ENCODE measurements around the gene DDX27. TPM values are rescaled to one million over a fixed set of nuclear protein-coding genes. Genes with fewer than 3 reads are reported as not detected.

Gene DDX27
- total and polyA plus RNA-seq, 2 of the 13 experiments (the other 11 are each of a cell fraction or from before 2014, with no cell fraction given) = 42.6 to 72.8 TPM

- TF ChIP-seq, protein P1, sequence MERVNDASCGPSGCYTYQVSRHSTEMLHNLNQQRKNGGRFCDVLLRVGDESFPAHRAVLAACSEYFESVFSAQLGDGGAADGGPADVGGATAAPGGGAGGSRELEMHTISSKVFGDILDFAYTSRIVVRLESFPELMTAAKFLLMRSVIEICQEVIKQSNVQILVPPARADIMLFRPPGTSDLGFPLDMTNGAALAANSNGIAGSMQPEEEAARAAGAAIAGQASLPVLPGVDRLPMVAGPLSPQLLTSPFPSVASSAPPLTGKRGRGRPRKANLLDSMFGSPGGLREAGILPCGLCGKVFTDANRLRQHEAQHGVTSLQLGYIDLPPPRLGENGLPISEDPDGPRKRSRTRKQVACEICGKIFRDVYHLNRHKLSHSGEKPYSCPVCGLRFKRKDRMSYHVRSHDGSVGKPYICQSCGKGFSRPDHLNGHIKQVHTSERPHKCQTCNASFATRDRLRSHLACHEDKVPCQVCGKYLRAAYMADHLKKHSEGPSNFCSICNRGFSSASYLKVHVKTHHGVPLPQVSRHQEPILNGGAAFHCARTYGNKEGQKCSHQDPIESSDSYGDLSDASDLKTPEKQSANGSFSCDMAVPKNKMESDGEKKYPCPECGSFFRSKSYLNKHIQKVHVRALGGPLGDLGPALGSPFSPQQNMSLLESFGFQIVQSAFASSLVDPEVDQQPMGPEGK (CRISPR knock-in tag; IDR thresholded peaks at IDR 0.05) = peak; percentile 82
- TF ChIP-seq, protein P2, sequence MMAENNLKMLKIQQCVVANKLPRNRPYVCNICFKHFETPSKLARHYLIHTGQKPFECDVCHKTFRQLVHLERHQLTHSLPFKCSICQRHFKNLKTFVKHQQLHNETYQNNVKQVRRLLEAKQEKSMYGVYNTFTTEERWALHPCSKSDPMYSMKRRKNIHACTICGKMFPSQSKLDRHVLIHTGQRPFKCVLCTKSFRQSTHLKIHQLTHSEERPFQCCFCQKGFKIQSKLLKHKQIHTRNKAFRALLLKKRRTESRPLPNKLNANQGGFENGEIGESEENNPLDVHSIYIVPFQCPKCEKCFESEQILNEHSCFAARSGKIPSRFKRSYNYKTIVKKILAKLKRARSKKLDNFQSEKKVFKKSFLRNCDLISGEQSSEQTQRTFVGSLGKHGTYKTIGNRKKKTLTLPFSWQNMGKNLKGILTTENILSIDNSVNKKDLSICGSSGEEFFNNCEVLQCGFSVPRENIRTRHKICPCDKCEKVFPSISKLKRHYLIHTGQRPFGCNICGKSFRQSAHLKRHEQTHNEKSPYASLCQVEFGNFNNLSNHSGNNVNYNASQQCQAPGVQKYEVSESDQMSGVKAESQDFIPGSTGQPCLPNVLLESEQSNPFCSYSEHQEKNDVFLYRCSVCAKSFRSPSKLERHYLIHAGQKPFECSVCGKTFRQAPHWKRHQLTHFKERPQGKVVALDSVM (CRISPR knock-in tag; IDR thresholded peaks at IDR 0.05) = peak; percentile 74
- no peak for TF ChIP-seq AHDC1 (CRISPR knock-in tag; IDR thresholded peaks at IDR 0.05; ENCODE audit: borderline replicate concordance)
- 0 out of 2 replicates have a peak, but pooled peaks have one; percentile 18 for TF ChIP-seq ZNF678 (CRISPR knock-in tag; IDR thresholded peaks at IDR 0.05)
- TF ChIP-seq RAD21 (CRISPR knock-in tag; IDR thresholded peaks at IDR 0.05) = peak; percentile 25; the same call in 1 of the 2 replicates
- TF ChIP-seq JDP2 (CRISPR knock-in tag; IDR thresholded peaks at IDR 0.05; ENCODE audit: borderline replicate concordance) = no peak; the same call in 1 of the 2 replicates
- peak; percentile 28; the same call in 1 of the 2 replicates for TF ChIP-seq TBX3 (IDR thresholded peaks at IDR 0.05; ENCODE audit: borderline replicate concordance)
- TF ChIP-seq ZNF124 (CRISPR knock-in tag; IDR thresholded peaks at IDR 0.05) = peak; percentile 98
- TF ChIP-seq ZNF563 (CRISPR knock-in tag; IDR thresholded peaks at IDR 0.05) = peak; percentile 73; the same call in 1 of the 2 replicates
- TF ChIP-seq MZF1 (CRISPR knock-in tag; IDR thresholded peaks at IDR 0.05; ENCODE audit: borderline replicate concordance) = no peak
- TF ChIP-seq, protein P3, sequence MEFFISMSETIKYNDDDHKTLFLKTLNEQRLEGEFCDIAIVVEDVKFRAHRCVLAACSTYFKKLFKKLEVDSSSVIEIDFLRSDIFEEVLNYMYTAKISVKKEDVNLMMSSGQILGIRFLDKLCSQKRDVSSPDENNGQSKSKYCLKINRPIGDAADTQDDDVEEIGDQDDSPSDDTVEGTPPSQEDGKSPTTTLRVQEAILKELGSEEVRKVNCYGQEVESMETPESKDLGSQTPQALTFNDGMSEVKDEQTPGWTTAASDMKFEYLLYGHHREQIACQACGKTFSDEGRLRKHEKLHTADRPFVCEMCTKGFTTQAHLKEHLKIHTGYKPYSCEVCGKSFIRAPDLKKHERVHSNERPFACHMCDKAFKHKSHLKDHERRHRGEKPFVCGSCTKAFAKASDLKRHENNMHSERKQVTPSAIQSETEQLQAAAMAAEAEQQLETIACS (CRISPR knock-in tag; IDR thresholded peaks at IDR 0.05) = no peak
- TF ChIP-seq KMT2A (CRISPR knock-in tag; IDR thresholded peaks at IDR 0.05) = peak; percentile 98
- TF ChIP-seq NFIC (IDR thresholded peaks at IDR 0.05; ENCODE audit: low read length) = no peak
- TF ChIP-seq ZNF343 (CRISPR knock-in tag; IDR thresholded peaks at IDR 0.05) = no peak
- TF ChIP-seq HHEX (CRISPR knock-in tag; IDR thresholded peaks at IDR 0.05) = no peak
- peak; percentile 89 for TF ChIP-seq ZNF547 (CRISPR knock-in tag; IDR thresholded peaks at IDR 0.05)
- no peak for TF ChIP-seq ZNF260 (CRISPR knock-in tag; IDR thresholded peaks at IDR 0.05; ENCODE audit: borderline replicate concordance, low read depth)
Measured at GRCh38 chr20:49219091-49219923, at the start of gene DDX27 (continued).
